ENCODE measurements around the gene TMEM266.

The TMEM266 gene

DNA sequence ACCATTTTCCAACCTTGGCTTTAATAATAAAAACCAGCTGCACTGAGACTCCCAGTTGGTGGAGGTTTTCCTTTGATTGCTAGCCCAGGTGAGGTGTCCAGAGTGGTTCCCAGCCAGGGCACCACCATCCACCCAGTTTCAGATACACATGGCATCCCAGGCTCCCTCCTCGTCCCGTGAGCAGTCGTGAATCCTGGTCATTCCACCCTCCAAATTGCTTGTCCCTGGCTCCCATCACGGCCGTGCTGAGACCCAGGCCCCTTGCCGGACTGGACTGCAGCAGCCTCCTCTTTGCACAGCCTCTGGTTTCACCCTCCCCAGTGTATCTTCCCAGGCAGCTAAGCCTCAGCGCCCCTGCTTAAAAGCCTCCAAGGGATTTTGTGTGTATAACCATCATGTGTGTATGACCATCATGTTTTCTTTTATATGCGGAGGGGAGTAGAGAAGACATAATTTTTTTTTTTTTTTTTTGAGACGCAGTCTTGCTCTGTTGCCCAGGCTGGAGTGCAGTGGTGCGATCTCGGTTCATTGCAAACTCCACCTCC lies 145.2 kb downstream of the TMEM266 start:
- TF ChIP-seq, protein P1, sequence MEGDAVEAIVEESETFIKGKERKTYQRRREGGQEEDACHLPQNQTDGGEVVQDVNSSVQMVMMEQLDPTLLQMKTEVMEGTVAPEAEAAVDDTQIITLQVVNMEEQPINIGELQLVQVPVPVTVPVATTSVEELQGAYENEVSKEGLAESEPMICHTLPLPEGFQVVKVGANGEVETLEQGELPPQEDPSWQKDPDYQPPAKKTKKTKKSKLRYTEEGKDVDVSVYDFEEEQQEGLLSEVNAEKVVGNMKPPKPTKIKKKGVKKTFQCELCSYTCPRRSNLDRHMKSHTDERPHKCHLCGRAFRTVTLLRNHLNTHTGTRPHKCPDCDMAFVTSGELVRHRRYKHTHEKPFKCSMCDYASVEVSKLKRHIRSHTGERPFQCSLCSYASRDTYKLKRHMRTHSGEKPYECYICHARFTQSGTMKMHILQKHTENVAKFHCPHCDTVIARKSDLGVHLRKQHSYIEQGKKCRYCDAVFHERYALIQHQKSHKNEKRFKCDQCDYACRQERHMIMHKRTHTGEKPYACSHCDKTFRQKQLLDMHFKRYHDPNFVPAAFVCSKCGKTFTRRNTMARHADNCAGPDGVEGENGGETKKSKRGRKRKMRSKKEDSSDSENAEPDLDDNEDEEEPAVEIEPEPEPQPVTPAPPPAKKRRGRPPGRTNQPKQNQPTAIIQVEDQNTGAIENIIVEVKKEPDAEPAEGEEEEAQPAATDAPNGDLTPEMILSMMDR (IDR thresholded peaks at IDR 0.05; ENCODE audit: low read depth, low read length, missing control alignments): no peak
- H3K4me3 ChIP-seq (ENCODE audit: low read depth, low read length): no peak overlapping the region
- DNase-seq (ENCODE audit: low read depth): no peak

DNA sequence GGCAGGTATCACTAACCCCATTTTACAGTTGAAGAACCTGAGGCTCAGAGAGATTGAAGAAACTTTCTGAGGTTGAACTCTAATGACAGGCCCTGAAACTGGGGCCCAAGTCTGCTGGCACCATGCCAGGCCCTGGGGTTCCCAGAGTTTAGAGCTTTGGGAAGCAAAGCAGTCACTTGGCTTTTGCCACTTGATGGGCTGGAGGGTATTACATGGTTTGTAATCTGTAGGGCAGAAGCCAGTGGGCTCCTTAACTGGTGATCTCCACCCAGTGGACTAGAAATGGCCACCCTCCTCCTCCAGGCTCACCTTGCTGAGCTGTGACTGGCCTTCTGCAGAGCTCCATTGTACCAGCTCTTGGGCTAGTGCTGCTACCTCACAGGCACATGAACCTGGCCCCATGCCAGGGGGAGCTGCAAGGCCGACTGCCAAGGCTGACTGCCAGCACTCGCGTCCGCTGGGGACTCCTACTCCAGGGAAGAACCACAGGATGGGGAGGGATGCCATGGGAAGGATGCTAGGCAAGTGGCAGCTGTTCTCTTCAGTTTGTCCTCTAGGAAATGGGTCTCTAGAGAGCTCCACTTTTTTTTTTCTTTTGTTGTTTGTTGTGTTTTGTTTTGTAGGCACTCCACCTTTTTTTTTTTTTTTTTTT lies 146.7 kb downstream of the TMEM266 start:
- TF ChIP-seq, protein P1 (IDR thresholded peaks at IDR 0.05; ENCODE audit: low read depth, low read length, missing control alignments): no peak
- no peak for DNase-seq (ENCODE audit: low read depth)
- H3K4me3 ChIP-seq (ENCODE audit: low read depth, low read length): no peak overlapping the region

DNA sequence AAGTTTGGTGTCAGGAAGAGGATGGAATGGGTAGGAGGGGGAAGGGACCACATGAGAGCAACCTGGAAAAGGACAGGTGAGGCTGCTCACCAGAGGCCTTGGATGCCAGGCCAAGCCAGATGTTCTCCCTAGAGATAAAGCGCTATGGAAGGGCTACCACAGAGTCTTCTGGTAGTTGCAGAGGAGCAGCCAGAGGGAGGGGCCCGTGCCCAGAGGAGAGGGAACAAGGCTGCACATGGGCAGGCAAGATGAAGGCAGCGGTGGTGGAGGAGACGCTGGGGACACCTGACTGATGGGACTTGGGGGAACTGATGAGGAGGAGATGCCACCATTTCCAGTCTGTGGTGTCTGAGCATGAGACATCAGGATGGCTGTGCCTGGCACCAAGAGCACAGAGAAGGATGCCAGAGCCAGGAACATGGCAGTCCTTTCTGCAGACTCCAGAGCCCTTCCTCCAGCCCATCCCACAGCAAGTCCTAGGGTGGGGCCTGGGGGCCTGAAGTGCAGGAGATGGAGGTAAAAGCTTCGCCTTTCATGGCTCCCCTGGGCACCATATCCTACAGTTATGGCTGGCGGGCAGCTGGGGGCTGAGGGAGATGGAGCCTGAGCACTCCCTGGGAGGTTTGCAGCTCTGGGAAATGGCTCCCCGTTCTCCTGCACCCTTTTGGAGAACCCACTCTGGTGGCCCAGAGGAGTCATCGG lies 148.4 kb downstream of the TMEM266 start:
- no peak for DNase-seq (ENCODE audit: low read depth)
- TF ChIP-seq, protein P1 (IDR thresholded peaks at IDR 0.05; ENCODE audit: low read depth, low read length, missing control alignments): no peak

DNA sequence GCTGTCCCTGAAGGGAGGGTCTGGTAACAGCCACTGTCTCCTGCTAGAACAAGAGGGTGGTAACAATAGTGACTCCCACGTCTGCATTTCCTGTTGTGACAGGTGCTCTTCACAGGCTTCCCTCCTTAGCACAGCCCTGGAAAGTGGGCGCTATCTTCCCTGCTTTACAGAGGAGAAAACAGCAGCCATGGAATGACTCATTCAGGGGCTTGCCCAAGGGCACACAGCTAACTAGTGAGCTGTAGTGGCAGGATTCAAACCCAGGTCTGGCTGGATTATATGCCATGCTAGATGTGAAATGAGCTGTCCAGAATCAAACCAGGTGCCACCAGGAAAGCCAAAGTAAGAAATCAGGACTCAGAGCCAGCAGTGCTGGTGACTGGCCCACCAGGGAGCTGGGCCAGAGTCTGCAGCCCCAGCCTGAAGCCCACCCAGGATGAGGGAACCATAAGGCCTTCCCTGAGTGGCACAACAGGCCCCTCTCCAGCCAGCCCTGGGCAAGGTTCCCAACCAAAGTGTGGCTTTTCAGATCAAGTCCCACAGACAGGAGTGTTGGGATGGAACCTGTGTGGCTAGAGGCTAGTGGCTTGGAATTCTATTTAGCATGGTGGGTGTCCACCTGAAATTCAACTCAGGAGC lies 149.1 kb downstream of the TMEM266 start:
- TF ChIP-seq, protein P1 (IDR thresholded peaks at IDR 0.05; ENCODE audit: low read depth, low read length, missing control alignments): no peak
- H3K4me3 ChIP-seq (ENCODE audit: low read depth, low read length): no peak overlapping the region
- DNase-seq (ENCODE audit: low read depth): no peak

More for the DNA sequence above, 148.4 kb downstream of the TMEM266 start:
- no peak overlapping the region for H3K4me3 ChIP-seq (ENCODE audit: low read depth, low read length)

DNA sequence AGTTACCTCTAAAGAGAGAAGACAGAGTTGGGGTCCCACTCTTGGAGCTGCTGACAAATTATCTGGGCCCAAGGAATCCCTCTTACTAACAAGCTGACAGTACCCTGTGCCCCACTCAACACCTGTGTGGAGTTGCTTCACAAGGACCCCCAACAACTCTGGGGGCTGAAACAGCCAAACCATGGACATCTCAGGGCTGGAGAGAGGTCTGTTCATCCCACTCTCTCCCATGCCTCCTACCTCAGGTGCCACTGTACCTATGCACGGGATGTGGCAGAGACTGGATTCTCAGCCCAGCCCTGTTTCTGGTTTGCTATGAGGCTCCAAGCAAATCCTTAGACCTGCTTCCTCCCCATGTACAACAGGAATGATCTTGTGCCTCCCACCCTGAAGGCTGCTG lies 149.7 kb downstream of the TMEM266 start:
- DNase-seq (ENCODE audit: low read depth): no peak
- H3K4me3 ChIP-seq (ENCODE audit: low read depth, low read length): no peak overlapping the region
- TF ChIP-seq, protein P1 (IDR thresholded peaks at IDR 0.05; ENCODE audit: low read depth, low read length, missing control alignments): no peak

DNA sequence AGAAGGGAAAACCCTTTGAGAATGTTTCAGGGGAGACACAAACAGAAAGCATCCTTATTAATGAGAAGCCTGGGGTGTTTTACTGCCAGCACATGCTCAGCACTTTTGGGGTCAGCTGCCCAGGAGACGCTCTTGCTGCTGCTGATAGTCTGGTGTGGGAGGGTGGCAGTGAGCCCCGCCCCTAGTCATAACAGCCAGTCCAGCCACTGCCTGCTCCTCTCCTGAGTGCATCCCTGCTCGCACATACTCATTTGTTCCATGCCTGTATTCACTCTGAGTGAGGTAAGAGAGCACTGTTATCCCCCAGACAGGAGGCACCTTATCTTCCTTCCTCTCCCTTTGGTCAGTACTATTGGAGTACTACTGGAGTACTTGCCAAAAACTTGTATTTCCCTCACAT lies 150.2 kb downstream of the TMEM266 start:
- H3K4me3 ChIP-seq (ENCODE audit: low read depth, low read length): no peak overlapping the region
- TF ChIP-seq, protein P1 (IDR thresholded peaks at IDR 0.05; ENCODE audit: low read depth, low read length, missing control alignments): no peak
- no peak for DNase-seq (ENCODE audit: low read depth)

Data from GM12864 (cell line).